Posterior vena cava (tissue), 2 donors: ENCODE measurements around the gene RUSC2. TPM values are rescaled to one million over a fixed set of nuclear protein-coding genes. Genes with fewer than 3 reads are reported as not detected.
"Not testable (repeated sequence)": the region's sequence is repeated elsewhere in the genome, so short reads cannot be mapped to it uniquely, and the experiment has no call there.

Source experiments
- DNase-seq: peaks from one replicate; pipeline ENCODE4 v3.0.0-alpha.2; 2020; ENCODE audit warnings: low spot score
- intact Hi-C, 2 donors: fragments of 100-400 bp; cut with DNase I; formaldehyde crosslinking; loops; one replicate each; pipeline versions ENCODE4 v1.14.1 to v1.14.2; 2022 to 2023
- long read RNA-seq, 2 donors: library from polyadenylated mRNA; unstranded; transcript quantifications; one replicate each; pipeline ENCODE4 v2.0.0, GENCODE V29; 2020 to 2021
- total RNA-seq, 2 donors: library from RNA; stranded (reverse); fragmentation: NEBNext Ultra II Directional; extraction: Animal tissue kit (Norgen Biotek cat#: 25700); gene quantifications; one replicate each; pipeline ENCODE4 v1.2.1, GENCODE V29; 2021
- donor health status: DM: yes; HTN: yes; CAD: no.
- donor health status: DM: yes; HTN: yes; CAD: no.

RUSC2 gene, protein sequence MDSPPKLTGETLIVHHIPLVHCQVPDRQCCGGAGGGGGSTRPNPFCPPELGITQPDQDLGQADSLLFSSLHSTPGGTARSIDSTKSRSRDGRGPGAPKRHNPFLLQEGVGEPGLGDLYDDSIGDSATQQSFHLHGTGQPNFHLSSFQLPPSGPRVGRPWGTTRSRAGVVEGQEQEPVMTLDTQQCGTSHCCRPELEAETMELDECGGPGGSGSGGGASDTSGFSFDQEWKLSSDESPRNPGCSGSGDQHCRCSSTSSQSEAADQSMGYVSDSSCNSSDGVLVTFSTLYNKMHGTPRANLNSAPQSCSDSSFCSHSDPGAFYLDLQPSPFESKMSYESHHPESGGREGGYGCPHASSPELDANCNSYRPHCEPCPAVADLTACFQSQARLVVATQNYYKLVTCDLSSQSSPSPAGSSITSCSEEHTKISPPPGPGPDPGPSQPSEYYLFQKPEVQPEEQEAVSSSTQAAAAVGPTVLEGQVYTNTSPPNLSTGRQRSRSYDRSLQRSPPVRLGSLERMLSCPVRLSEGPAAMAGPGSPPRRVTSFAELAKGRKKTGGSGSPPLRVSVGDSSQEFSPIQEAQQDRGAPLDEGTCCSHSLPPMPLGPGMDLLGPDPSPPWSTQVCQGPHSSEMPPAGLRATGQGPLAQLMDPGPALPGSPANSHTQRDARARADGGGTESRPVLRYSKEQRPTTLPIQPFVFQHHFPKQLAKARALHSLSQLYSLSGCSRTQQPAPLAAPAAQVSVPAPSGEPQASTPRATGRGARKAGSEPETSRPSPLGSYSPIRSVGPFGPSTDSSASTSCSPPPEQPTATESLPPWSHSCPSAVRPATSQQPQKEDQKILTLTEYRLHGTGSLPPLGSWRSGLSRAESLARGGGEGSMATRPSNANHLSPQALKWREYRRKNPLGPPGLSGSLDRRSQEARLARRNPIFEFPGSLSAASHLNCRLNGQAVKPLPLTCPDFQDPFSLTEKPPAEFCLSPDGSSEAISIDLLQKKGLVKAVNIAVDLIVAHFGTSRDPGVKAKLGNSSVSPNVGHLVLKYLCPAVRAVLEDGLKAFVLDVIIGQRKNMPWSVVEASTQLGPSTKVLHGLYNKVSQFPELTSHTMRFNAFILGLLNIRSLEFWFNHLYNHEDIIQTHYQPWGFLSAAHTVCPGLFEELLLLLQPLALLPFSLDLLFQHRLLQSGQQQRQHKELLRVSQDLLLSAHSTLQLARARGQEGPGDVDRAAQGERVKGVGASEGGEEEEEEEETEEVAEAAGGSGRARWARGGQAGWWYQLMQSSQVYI (N-terminal part only)
- 10 to 100 TPM; 53.5 to 64.2 TPM for total RNA-seq
- long read RNA-seq, donor 1, partial matches to known transcripts, result 13 of 18 reads
- long read RNA-seq, donor 1, other reads (novel, unspliced or antisense), result 5 of 18 reads
- long read RNA-seq, donor 2, partial matches to known transcripts, result 17 of 25 reads
- long read RNA-seq, donor 2, other reads (novel, unspliced or antisense), result 8 of 25 reads

GRCh38 chr9:35489313-35490154 is at the start of gene RUSC2:
TSS of gene RUSC2 (plus strand) at chr9:35490111. CDS start at chr9:35546522, 56,411 bp downstream.
- peak; percentile 95 for DNase-seq
- intact Hi-C loops, result loop anchor here (2.0 to 5.0 kb wide), 4 partner anchors 48 to 217 kb away; no protein-coding TSS in a partner anchor

GRCh38 chr9:35446012-35446411 is 43.9 kb upstream of the RUSC2 start:
- intact Hi-C loops, result no loop called here
- no peak for DNase-seq

DNA sequence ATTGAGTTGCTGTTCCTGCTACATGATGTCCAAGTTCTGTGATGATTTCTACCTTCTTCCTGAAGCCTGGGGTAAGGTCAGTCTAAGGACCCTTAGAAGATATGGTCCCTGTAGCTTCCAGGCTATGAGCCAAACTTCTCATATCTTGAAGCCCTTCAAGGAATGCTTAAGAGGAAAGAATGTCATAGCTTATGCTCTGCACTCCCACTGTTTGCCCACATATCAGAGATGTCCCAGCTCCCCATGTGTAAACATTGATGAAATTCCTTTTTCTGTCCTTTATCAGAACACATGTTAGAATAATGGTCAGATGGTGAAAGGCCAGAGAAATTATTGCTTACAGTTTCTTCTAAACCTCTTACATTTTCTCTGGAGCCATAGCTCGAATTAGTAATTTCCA is 41.4 kb upstream of the RUSC2 start:
- DNase-seq, result no peak
- intact Hi-C loops, result no loop called here

DNA sequence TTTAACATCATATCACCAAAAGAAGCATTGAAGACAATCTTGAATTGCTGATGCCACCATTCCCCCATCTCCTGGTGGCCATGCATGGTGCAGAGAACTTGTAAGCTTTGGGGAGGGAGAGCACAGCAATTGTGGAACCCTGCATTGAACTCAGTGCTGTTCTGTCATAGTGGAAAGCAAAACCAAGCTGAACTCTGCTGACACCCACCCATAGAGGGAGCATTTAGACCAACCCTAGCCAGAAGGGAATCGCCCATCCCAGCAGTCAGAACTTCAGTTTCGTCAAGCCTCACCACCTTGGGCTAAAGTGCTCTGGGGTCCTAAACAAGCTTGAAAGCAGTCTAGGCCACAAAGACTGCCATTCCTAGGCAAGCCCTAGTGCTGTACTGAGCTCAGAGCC is 37.4 kb upstream of the RUSC2 start:
- no peak for DNase-seq
- intact Hi-C loops, result no loop called here

- no peak for DNase-seq
- intact Hi-C loops, result no loop called here
These were observed 36.1 kb upstream of the RUSC2 start for GRCh38 chr9:35453786-35454185.

DNA sequence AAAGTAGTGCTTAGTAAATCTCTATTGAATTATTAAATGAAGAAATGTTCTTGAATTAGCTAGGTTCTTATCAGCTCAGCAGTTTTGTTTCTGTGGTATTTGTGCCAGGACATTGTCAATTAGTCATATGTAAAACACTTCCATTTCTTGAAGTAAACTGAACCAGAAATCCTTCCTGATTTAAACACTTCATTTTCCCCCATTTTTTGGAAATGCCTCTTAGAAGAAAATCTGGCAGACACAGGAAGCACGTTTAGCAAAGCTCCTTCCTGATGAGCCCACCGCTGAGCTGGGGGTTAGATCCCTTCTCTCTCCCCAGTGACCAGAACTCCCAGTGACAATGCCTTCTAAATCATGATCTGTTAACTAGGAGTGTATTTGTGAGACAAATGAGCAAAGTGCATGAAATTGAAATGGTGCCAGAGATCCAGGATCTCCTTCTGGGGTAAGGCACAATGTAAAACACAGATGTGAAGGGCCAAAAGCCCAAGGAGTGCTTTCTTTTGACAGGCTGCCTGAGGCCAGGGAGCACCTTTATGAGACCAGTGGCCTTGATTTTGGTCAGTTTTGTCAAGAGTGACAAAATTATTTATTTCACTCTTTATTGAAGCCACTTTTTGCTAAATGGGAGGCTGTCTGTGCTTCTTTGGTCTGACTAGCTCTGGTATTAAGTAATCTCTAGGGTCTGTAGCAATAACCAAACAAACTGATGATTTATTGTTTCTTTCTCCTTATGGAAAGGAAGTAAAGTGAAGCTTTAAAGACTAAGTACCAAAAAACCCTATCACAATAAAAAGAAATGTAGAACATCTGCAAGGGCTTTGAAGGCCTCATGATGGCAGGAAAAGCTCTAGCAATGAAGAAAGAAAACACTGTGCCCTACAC is 25.5 kb upstream of the RUSC2 start:
- no peak for DNase-seq
- intact Hi-C loops, result loop anchor here in 1 of 2 donors (10.0 kb wide), 1 partner anchor 80 kb away; no protein-coding TSS in a partner anchor

DNA sequence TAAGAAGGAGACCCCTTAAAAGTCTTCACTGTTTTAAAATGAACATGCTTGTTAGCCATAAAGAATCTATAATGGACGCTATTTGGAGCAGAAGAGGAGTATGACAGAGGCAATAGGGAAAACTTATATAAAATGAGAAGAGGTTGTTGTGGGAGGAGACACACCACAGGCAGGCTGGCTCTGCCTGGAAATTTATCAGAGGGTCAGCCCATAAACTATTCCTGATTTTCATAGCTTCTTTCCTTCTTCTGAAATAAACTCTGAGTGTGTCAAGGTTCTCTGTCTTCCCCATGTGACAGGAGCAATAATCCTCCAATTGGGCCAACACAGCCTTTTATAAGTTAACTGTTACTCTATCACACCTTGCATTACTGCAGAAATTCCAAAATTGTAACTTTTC is 19.6 kb upstream of the RUSC2 start:
- no peak for DNase-seq
- intact Hi-C loops, result loop anchor here (10.0 kb wide), 2 partner anchors 196 to 356 kb away; partner anchors contain the start of gene ATOSB (in 1 of the 2)

- intact Hi-C loops, result loop anchor here (10.0 kb wide), 2 partner anchors 196 to 356 kb away; partner anchors contain the start of gene ATOSB (in 1 of the 2)
- no peak for DNase-seq
These were observed 19.0 kb upstream of the RUSC2 start for GRCh38 chr9:35470894-35471293.

GRCh38 chr9:35476596-35476995 is 13.3 kb upstream of the RUSC2 start:
- intact Hi-C loops, result loop anchor here (5.0 to 10.0 kb wide), 4 partner anchors 202 to 362 kb away; partner anchors contain the start of gene ATOSB (in 2 of the 2)
- no peak for DNase-seq

DNA sequence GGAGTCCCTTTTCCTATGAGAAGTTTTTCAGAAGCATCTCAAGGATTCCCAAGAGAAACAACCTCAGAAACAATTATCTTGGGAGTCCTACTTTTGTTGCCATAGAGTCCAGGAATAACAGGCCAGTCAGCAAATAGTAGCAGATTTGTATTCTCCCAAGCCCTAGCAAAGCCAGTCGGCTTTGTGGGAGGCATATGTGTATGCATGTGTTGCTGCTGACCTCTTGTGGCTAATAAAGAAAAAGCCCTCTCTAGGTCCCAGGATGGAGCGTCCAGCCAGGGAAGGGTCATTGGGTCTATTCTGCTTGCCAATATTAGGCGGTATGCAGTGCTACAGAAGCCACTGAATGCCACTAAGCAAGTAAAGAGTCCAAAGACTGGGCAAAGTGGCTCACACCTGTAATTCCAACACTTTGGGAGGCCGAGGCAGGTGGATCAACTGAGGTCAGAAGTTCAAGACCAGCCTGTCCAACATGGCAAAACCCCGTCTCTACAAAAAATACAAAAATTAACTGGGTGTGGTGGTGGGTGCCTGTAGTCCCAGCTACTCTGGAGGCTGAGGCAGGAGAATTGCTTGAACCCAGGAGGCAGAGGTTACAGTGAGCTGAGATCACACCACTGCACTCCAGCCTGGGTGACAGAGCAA is 12.6 kb upstream of the RUSC2 start:
- not testable (repeated sequence) for DNase-seq
- intact Hi-C loops, result loop anchor here (5.0 to 10.0 kb wide), 4 partner anchors 203 to 363 kb away; partner anchors contain the start of gene ATOSB (in 2 of the 2)

GRCh38 chr9:35478871-35479270 is 11.0 kb upstream of the RUSC2 start:
- intact Hi-C loops, result loop anchor here (5.0 to 10.0 kb wide), 4 partner anchors 204 to 364 kb away; partner anchors contain the start of gene ATOSB (in 2 of the 2)
- no peak for DNase-seq

GRCh38 chr9:35481347-35481975 is 8.4 kb upstream of the RUSC2 start:
- DNase-seq, result no peak
- intact Hi-C loops, result no loop called here

GRCh38 chr9:35482071-35482470 is 7.8 kb upstream of the RUSC2 start:
- intact Hi-C loops, result no loop called here
- DNase-seq, result no peak

DNA sequence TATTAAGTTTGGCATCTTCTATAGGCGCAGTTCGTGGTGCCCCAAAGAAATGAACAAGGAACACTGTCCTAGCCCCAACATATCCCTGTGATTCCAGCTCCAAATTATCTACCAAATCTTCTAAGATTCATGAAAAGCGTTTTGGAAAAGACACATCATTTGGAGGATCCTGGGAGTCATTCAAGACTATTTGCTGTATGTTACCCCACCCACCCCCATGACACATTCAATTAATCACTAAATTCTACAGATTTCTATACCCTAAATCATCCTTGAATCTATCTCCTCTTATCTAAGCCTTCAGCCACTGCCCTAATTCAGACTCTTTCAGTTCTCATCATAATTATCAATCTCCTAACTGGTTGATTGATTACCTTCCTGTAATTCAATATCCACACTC is 5.5 kb upstream of the RUSC2 start:
- no peak for DNase-seq
- intact Hi-C loops, result no loop called here

DNA sequence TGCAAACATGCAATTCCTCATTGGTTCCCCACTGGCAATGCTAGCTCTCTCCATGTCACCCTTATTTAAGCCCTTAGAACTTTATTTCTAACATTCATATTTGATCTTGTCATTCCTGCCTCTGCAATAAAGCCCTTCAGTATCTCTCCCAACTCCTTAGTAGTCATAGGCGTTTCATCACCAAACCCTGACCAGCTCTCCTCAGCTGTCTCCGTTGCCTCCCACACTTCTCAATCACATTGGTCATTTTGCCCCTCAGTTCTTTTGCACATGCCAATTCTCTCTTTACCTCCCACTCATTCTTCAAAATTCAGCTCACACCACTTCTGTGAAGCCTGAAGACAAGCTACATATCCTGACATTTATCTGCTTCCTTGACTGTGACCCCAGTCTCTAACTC is 2.8 kb upstream of the RUSC2 start:
- intact Hi-C loops, result loop anchor here in 1 of 2 donors (5.0 kb wide), 1 partner anchor 70 kb away; no protein-coding TSS in a partner anchor
- no peak for DNase-seq

DNA sequence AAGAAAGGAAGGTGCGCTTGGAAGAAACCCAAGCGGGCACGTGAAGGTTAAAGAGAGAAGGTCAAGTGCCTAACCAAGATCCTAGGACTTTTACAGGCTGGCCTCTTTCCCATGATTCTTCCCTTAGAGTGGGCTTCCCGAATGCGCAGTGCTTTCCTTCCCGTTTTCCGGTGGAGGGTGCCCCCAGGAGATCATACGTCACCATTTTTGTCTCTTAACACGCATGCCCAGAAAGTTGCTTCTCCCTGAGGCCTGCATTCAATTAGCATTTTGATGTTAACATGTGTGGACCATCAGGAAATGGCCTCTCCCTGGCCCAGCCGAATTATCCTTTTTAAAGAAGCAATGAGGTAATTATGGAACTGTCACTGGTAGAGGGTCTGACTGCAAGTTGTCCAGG is 1.9 kb upstream of the RUSC2 start:
- intact Hi-C loops, result loop anchor here in 1 of 2 donors (2.0 to 5.0 kb wide), 2 partner anchors 69 to 219 kb away; no protein-coding TSS in a partner anchor
- no peak for DNase-seq
